NB4 (cell line): ENCODE data around the gene ZBTB40.

ENCODE experiments used
- MYC ChIP-seq: IDR thresholded peaks from 2 replicates; pipeline ENCODE4 v1.6.1; 2011; ENCODE audit warnings: low read depth, low read length
- POLR2A ChIP-seq: IDR thresholded peaks from 2 replicates; pipeline ENCODE4 v1.6.1; 2011; ENCODE audit warnings: mild to moderate bottlenecking; ENCODE audit not compliant: insufficient read length; ENCODE audit errors: extremely low read depth
- TF ChIP-seq, protein P1 (sequence below): IDR thresholded peaks from 2 replicates; pipeline ENCODE4 v1.6.1; 2011; ENCODE audit warnings: low read depth, low read length
- TF ChIP-seq, protein P2 (sequence below): IDR thresholded peaks from one replicate; pipeline ENCODE4 v1.5.1; 2012; ENCODE audit warnings: low read depth, low read length

- TF ChIP-seq, protein P1, sequence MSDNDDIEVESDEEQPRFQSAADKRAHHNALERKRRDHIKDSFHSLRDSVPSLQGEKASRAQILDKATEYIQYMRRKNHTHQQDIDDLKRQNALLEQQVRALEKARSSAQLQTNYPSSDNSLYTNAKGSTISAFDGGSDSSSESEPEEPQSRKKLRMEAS = no peak
- TF ChIP-seq, protein P2, sequence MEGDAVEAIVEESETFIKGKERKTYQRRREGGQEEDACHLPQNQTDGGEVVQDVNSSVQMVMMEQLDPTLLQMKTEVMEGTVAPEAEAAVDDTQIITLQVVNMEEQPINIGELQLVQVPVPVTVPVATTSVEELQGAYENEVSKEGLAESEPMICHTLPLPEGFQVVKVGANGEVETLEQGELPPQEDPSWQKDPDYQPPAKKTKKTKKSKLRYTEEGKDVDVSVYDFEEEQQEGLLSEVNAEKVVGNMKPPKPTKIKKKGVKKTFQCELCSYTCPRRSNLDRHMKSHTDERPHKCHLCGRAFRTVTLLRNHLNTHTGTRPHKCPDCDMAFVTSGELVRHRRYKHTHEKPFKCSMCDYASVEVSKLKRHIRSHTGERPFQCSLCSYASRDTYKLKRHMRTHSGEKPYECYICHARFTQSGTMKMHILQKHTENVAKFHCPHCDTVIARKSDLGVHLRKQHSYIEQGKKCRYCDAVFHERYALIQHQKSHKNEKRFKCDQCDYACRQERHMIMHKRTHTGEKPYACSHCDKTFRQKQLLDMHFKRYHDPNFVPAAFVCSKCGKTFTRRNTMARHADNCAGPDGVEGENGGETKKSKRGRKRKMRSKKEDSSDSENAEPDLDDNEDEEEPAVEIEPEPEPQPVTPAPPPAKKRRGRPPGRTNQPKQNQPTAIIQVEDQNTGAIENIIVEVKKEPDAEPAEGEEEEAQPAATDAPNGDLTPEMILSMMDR = no peak
- no peak for TF ChIP-seq MYC
- no peak for TF ChIP-seq POLR2A
Observed at GRCh38 chr1:22449636-22450035, 2.0 kb upstream of the ZBTB40 start.
